Naive B cell (primary cell): ENCODE measurements around the gene F10. TPM values are rescaled to one million over a fixed set of nuclear protein-coding genes. Genes with fewer than 3 reads are reported as not detected.
"Not testable (repeated sequence)": the region's sequence is repeated elsewhere in the genome, so short reads cannot be mapped to it uniquely, and the experiment has no call there.

Experiments
- ATAC-seq, 2 donors: fragments of 150-1000 bp; cut with Tn5 transposase; 2 replicates each; pipeline ENCODE4 v1.10.0; 2021; ENCODE audit warnings: low read depth in 2 of 2, mild to moderate bottlenecking in 2 of 2, moderate library complexity in 2 of 2
- DNase-seq: peaks from one replicate; pipeline ENCODE4 v3.0.0; 2022
- H3K27ac Mint-ChIP-seq, 6 donors: one replicate each; pipeline ENCODE4 v1.8.0; 2020 to 2022; ENCODE audit warnings: mild to moderate bottlenecking in 6 of 6, mixed read lengths in 6 of 6, moderate library complexity in 5 of 6, inconsistent platforms in 2 of 6
- H3K27me3 Mint-ChIP-seq, 3 donors: one replicate each; pipeline ENCODE4 v1.8.0; 2021 to 2022; ENCODE audit warnings: mixed read lengths in 3 of 3, mild to moderate bottlenecking in 1 of 3
- H3K36me3 Mint-ChIP-seq, 2 donors: one replicate each; pipeline ENCODE4 v1.8.0; 2020 to 2022; ENCODE audit warnings: mixed read lengths in 2 of 2, inconsistent platforms in 1 of 2, mild to moderate bottlenecking in 1 of 2
- H3K4me1 Mint-ChIP-seq, 3 donors: one replicate each; pipeline ENCODE4 v1.8.0; 2020 to 2022; ENCODE audit warnings: mixed read lengths in 3 of 3, inconsistent platforms in 1 of 3, mild to moderate bottlenecking in 1 of 3, moderate library complexity in 1 of 3
- H3K4me3 Mint-ChIP-seq, 8 donors: one replicate each; pipeline ENCODE4 v1.8.0; 2020 to 2022; ENCODE audit warnings: mild to moderate bottlenecking in 8 of 8, mixed read lengths in 8 of 8, moderate library complexity in 8 of 8, inconsistent platforms in 2 of 8
- H3K9me3 Mint-ChIP-seq, 7 donors: one replicate each; pipeline ENCODE4 v1.8.0; 2020 to 2022; ENCODE audit warnings: mixed read lengths in 7 of 7, mild to moderate bottlenecking in 5 of 7, inconsistent platforms in 2 of 7, moderate library complexity in 1 of 7
- polyA plus RNA-seq, 6 donors: library from polyadenylated mRNA; unstranded; fragments of 300-500 nt; fragmentation: Illumina TruSeq; gene quantifications; one replicate each; pipeline ENCODE4 v1.2.3, GENCODE V29; 2021; ENCODE audit warnings: low read depth in 6 of 6

Gene F10
- polyA plus RNA-seq, 6 donors from 2014 or later, result not detected

- Mint-ChIP-seq H3K9me3 (no peaks in the 10 kb centered on the region), H3K27me3 (peaks cover 0 to 5% (median 2%) of the 10 kb centered on the region in 3 donors), H3K4me1 (no peaks in the 10 kb centered on the region), H3K36me3 (peaks cover 7 to 19% of the 10 kb centered on the region in 2 donors), H3K4me3 (no peak overlapping the region), H3K27ac (no peak overlapping the region)
- ATAC-seq (no peak), DNase-seq (no peak)
Measured at GRCh38 chr13:113099142-113099541, 23.5 kb upstream of the F10 start.

GRCh38 chr13:113102302-113102701 is 20.3 kb upstream of the F10 start:
- H3K9me3 Mint-ChIP-seq, H3K27ac Mint-ChIP-seq, DNase-seq, H3K36me3 Mint-ChIP-seq, H3K4me3 Mint-ChIP-seq, ATAC-seq, H3K4me1 Mint-ChIP-seq: not testable (repeated sequence)
- peaks cover 8 to 15% (median 10%) of the 10 kb centered on the region in 3 donors for H3K27me3 Mint-ChIP-seq

DNA sequence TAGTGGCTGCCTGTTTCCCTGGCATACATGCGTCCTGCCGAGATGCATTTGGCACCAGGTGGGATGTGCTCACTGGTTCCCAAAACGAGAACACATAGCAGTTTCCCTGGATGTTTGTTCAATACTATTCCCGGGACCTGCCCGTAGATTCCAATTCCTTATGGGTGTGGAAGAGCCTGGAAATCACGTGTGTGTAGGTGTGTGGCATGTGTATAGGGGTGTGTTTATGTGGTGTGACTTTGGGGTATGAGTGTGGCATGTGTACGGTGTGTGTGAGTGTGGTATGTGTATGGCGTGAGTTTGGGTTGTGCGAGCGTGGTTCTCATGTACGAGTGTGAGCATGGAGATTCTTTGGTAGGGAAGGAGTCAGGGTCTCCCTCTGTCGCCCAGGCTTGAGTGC is 19.9 kb upstream of the F10 start:
- Mint-ChIP-seq H3K4me3 (no peak overlapping the region), H3K27ac (no peak overlapping the region), H3K4me1 (no peaks in the 10 kb centered on the region), H3K27me3 (peaks cover 8 to 15% (median 10%) of the 10 kb centered on the region in 3 donors), H3K36me3 (peaks cover 7 to 8% of the 10 kb centered on the region in 2 donors), H3K9me3 (peaks cover 0 to 1% (median 0%) of the 10 kb centered on the region in 7 donors)
- no peak for DNase-seq
- ATAC-seq, result no peak

DNA sequence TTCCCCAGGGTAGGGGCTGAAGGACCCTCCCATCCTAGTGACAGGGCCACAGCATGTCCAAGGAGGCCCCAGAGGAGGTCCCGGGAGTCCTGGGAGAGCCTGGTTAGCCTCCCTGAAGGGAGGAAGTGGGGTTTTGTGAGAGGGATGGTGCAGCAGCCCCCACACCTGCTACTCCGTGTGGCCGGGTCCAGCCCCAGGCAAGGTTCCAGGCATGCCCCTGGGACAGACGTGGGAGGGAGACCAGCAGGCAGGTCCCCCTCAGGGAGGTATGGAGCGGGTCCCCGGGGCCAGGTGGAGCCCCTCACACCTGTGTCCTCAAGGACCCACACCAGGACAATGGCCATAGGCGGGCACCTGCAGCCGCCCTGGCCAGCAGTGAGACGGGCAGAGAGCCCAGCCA is 19.0 kb upstream of the F10 start:
- H3K9me3 Mint-ChIP-seq, result peaks cover 0 to 1% (median 0%) of the 10 kb centered on the region in 7 donors

GRCh38 chr13:113105032-113105920 is 17.3 kb upstream of the F10 start, which contains the start of gene F7:
F7 (plus strand) TSS chr13:113105791; CDS start chr13:113105842, 51 bp downstream.
- peaks cover 0 to 1% (median 0%) of the 10 kb centered on the region in 7 donors for H3K9me3 Mint-ChIP-seq
- DNase-seq (no peak), ATAC-seq (no peak)
- H3K27me3 Mint-ChIP-seq, result peaks cover 8 to 15% (median 10%) of the 10 kb centered on the region in 3 donors
- no peaks in the 10 kb centered on the region for H3K36me3 Mint-ChIP-seq
- H3K27ac Mint-ChIP-seq, result peak within 1 kb of the TSS in 1 of 6 donors; percentile 71
- no peak within 1 kb of the TSS for H3K4me3 Mint-ChIP-seq
- no peaks in the 10 kb centered on the region for H3K4me1 Mint-ChIP-seq

More for the DNA sequence above, 19.0 kb upstream of the F10 start:
- Mint-ChIP-seq H3K27me3 (peaks cover 8 to 15% (median 10%) of the 10 kb centered on the region in 3 donors), H3K4me1 (no peaks in the 10 kb centered on the region), H3K36me3 (peaks cover 2 to 4% of the 10 kb centered on the region in 2 donors), H3K27ac (no peak overlapping the region), H3K4me3 (no peak overlapping the region)
- DNase-seq, result no peak
- ATAC-seq, result no peak

- Mint-ChIP-seq H3K27me3 (peaks cover 8 to 18% (median 10%) of the 10 kb centered on the region in 3 donors), H3K36me3 (no peaks in the 10 kb centered on the region), H3K4me1 (no peaks in the 10 kb centered on the region), H3K27ac (no peak overlapping the region), H3K9me3 (peaks cover 0 to 1% (median 0%) of the 10 kb centered on the region in 7 donors), H3K4me3 (no peak overlapping the region)
- ATAC-seq (no peak), DNase-seq (no peak)
Measured at GRCh38 chr13:113105921-113106452, 16.6 kb upstream of the F10 start.

- peaks cover 0 to 1% (median 0%) of the 10 kb centered on the region in 7 donors for H3K9me3 Mint-ChIP-seq
- H3K4me1 Mint-ChIP-seq, result no peaks in the 10 kb centered on the region
- H3K27ac Mint-ChIP-seq, result peak overlapping the region in 1 of 6 donors; percentile 36
- no peak overlapping the region for H3K4me3 Mint-ChIP-seq
- no peak for ATAC-seq
- H3K36me3 Mint-ChIP-seq, result no peaks in the 10 kb centered on the region
- DNase-seq, result no peak
- H3K27me3 Mint-ChIP-seq, result peaks cover 8 to 20% (median 10%) of the 10 kb centered on the region in 3 donors
Measured at GRCh38 chr13:113106711-113107351, 15.8 kb upstream of the F10 start.

DNA sequence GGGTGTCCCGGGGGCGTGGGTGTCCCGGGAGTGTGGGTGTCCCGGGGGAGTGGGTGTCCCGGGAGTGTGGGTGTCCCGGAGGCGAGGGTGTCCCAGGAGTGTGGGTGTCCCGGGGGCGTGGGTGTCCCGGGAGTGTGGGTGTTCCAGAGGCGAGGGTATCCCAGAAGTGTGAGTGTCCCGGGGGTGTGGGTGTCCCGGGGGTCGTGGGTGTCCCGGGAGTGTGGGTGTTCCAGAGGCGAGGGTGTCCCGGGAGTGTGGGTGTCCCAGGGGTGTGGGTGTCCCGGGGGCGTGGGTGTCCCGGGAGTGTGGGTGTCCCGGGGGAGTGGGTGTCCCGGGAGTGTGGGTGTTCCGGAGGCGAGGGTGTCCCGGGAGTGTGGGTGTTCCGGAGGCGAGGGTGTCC is 14.1 kb upstream of the F10 start:
- DNase-seq, result not testable (repeated sequence)

DNA sequence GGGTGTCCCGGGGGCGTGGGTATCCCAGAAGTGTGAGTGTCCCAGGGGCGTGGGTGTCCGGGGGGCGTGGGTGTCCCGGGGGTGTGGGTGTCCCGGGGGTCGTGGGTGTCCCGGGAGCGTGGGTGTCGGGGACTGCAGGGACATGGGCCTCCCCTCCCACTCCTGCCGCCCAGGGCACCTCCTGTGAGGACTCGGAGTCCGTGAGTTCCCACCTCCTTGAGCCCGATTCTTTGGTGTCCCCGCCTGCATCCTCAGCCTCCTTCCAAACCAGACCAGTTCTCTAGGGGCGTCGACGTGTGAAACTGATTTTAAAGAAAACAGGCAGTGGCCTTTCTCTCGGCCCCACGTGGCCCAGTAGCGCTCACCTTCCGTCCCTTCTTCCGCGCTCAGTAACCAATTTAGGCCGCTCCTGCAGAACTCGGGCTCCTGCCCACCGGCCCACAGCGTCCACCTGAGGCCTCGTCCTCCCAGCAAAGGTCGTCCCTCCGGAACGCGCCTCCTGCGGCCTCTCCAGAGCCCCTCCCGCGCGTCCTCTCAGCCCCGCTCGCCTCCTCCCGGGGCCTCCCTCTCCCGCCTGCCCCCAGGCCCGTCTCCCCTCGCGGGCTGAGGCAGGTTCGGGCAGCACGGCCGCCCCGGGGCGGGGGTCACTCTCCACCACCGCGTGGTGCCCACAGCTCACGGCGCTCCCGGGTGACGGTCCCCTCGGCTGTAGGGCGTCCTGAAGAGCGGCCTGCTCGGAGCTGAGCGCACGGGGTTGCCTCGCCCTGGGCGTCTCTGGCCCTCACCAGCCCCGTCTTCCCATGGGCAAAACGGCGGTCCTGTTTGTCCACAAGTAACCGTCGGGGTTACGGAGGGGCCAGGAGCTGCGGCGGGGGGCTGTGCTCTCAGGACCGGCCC is 13.2 kb upstream of the F10 start:
- ATAC-seq, result no peak
- no peak overlapping the region for H3K27ac Mint-ChIP-seq
- DNase-seq, result no peak
- H3K27me3 Mint-ChIP-seq, result peaks cover 5 to 17% (median 8%) of the 10 kb centered on the region in 3 donors
- H3K36me3 Mint-ChIP-seq, result no peaks in the 10 kb centered on the region
- H3K4me1 Mint-ChIP-seq, result no peaks in the 10 kb centered on the region
- H3K9me3 Mint-ChIP-seq, result peaks cover 0 to 1% (median 0%) of the 10 kb centered on the region in 7 donors
- peak overlapping the region in 4 of 8 donors; percentile 29 to 53 (median 48) for H3K4me3 Mint-ChIP-seq

More for the DNA sequence above, 14.1 kb upstream of the F10 start:
- H3K4me3 Mint-ChIP-seq, H3K27ac Mint-ChIP-seq, H3K4me1 Mint-ChIP-seq, ATAC-seq, H3K36me3 Mint-ChIP-seq, H3K9me3 Mint-ChIP-seq: not testable (repeated sequence)
- peaks cover 5 to 20% (median 8%) of the 10 kb centered on the region in 3 donors for H3K27me3 Mint-ChIP-seq

- DNase-seq, result no peak
- H3K9me3 Mint-ChIP-seq, result no peaks in the 10 kb centered on the region
- ATAC-seq, result no peak
- H3K27me3 Mint-ChIP-seq, result peaks cover 1 to 20% (median 1%) of the 10 kb centered on the region in 3 donors
- peak overlapping the region in 2 of 8 donors; percentile 29 to 44 for H3K4me3 Mint-ChIP-seq
- H3K36me3 Mint-ChIP-seq, result no peaks in the 10 kb centered on the region
- H3K4me1 Mint-ChIP-seq, result no peaks in the 10 kb centered on the region
- H3K27ac Mint-ChIP-seq, result no peak overlapping the region
Measured at GRCh38 chr13:113110048-113110851, 12.3 kb upstream of the F10 start.

- ATAC-seq (no peak), DNase-seq (no peak)
- Mint-ChIP-seq H3K36me3 (no peaks in the 10 kb centered on the region), H3K27ac (no peak overlapping the region), H3K27me3 (peaks cover 0 to 25% (median 0%) of the 10 kb centered on the region in 3 donors), H3K4me3 (peak overlapping the region in 3 of 8 donors; percentile 20 to 42 (median 29)), H3K4me1 (no peaks in the 10 kb centered on the region), H3K9me3 (no peaks in the 10 kb centered on the region)
Measured at GRCh38 chr13:113110852-113111315, 11.7 kb upstream of the F10 start.

DNA sequence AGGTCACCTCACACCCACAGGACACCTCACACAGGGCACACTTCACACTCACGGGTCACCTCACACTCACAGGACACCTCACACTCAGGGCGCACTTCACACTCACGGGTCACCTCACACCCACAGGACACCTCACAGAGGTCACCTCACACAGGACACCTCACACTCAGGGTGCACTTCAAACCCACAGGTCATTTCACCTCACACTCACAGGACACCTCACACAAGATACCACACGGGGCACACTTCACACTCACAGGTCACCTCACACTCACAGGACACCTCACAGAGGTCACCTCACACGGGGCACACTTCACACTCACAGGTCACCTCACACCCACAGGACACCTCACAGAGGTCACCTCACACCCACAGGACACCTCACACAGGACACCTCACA is 10.8 kb upstream of the F10 start:
- not testable (repeated sequence) for ATAC-seq, H3K4me1 Mint-ChIP-seq, H3K27ac Mint-ChIP-seq, H3K9me3 Mint-ChIP-seq, H3K4me3 Mint-ChIP-seq, H3K36me3 Mint-ChIP-seq, DNase-seq
- peaks cover 0 to 22% (median 8%) of the 10 kb centered on the region in 3 donors for H3K27me3 Mint-ChIP-seq
